ENCODE data around the gene KRT79.

DNA sequence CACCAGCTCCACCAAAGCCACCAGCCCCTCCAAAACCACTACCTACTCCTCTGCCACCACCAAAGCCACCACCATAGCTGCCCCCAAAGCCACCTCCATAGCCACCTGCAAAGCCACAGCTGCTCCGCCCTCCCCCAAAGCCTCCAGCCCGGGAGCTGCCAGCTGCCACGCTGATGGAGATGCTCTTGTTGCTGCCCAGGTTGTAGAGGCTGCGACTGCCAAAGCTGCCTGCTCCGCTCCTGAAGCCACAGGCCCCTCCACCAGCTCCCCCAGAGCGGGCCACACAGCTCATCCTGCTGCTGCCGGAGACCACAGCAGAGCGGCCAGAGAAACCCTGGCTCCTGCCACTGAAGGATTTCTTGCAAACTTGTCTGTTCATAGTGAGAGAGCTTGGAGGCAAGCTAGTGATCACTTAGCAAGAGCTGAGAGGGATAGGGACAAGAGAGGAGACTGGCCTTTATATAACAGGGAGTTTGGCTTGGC, 57.2 kb downstream of the KRT79 start, which contains the start of gene KRT76:
- TF ChIP-seq, protein P1, sequence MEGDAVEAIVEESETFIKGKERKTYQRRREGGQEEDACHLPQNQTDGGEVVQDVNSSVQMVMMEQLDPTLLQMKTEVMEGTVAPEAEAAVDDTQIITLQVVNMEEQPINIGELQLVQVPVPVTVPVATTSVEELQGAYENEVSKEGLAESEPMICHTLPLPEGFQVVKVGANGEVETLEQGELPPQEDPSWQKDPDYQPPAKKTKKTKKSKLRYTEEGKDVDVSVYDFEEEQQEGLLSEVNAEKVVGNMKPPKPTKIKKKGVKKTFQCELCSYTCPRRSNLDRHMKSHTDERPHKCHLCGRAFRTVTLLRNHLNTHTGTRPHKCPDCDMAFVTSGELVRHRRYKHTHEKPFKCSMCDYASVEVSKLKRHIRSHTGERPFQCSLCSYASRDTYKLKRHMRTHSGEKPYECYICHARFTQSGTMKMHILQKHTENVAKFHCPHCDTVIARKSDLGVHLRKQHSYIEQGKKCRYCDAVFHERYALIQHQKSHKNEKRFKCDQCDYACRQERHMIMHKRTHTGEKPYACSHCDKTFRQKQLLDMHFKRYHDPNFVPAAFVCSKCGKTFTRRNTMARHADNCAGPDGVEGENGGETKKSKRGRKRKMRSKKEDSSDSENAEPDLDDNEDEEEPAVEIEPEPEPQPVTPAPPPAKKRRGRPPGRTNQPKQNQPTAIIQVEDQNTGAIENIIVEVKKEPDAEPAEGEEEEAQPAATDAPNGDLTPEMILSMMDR (IDR thresholded peaks at IDR 0.05; ENCODE audit: low read depth, low read length, poor library complexity, severe bottlenecking) = no peak
- TF ChIP-seq EZH2phosphoT487 (IDR thresholded peaks at IDR 0.05; ENCODE audit: borderline replicate concordance, low read length) = no peak

Data from DOHH2 (cell line).